Uterus (tissue), 4 donors: ENCODE data around the gene DMXL1. TPM values are rescaled to one million over a fixed set of nuclear protein-coding genes. Genes with fewer than 3 reads are reported as not detected.
"Not testable (repeated sequence)": the region's sequence is repeated elsewhere in the genome, so short reads cannot be mapped to it uniquely, and the experiment has no call there.

Source experiments
- DNase-seq, 2 donors: peaks; one replicate each; pipeline ENCODE4 v3.0.0-alpha.2; 2019 to 2020
- H3K27ac ChIP-seq, 2 donors: fragments of 200-600 bp; sonication (generic); 1 replicate in 1 of 2; 2 replicates in 1 of 2; pipeline ENCODE4 v1.5.1; 2016 to 2018
- H3K27me3 ChIP-seq, 2 donors: fragments of 200-600 bp; sonication (generic); one replicate each; pipeline ENCODE4 v1.5.1; 2018 to 2019; ENCODE audit warnings: control low read depth in 1 of 2
- H3K36me3 ChIP-seq, 2 donors: fragments of 200-600 bp; sonication (generic); one replicate each; pipeline ENCODE4 v1.5.1; 2019; ENCODE audit warnings: control low read depth in 1 of 2
- H3K4me1 ChIP-seq, 2 donors: fragments of 200-600 bp; sonication (generic); one replicate each; pipeline ENCODE4 v1.5.1; 2018 to 2019; ENCODE audit warnings: control low read depth in 1 of 2
- H3K4me3 ChIP-seq, 2 donors: fragments of 200-600 bp; sonication (generic); 1 replicate in 1 of 2; 2 replicates in 1 of 2; pipeline ENCODE4 v1.5.1; 2018 to 2019; ENCODE audit warnings: mild to moderate bottlenecking in 1 of 2
- H3K9me3 ChIP-seq, 2 donors: fragments of 200-600 bp; sonication (generic); one replicate each; pipeline ENCODE4 v1.5.1; 2019; ENCODE audit warnings: control low read depth in 1 of 2
- CTCF ChIP-seq, 4 experiments: fragments of 200-600 bp in 2 of 4; fragments of 450-650 bp in 2 of 4; sonication (generic) in 2 of 4; IDR thresholded peaks; one replicate each; pipeline ENCODE4 v1.5.1; 2016 to 2019; ENCODE audit warnings: antibody characterized with exemption in 4 of 4, mild to moderate bottlenecking in 2 of 4, moderate library complexity in 1 of 4
- POLR2A ChIP-seq, 2 donors: fragments of 450-650 bp; IDR thresholded peaks; one replicate each; pipeline ENCODE4 v1.6.1; 2016; ENCODE audit warnings: antibody characterized with exemption in 2 of 2, mild to moderate bottlenecking in 1 of 2, moderate library complexity in 1 of 2
- intact Hi-C: fragments of 100-400 bp; cut with DNase I; formaldehyde crosslinking; loops from one replicate; pipeline ENCODE4 v1.15.1; 2023; ENCODE audit warnings: low total_unique reads
- total RNA-seq, 4 donors: library from RNA; depleted of rRNA in 3 of 4; stranded (reverse); fragments of >200 nt in 3 of 4; gene quantifications; one replicate each; pipeline versions ENCODE4 v1.1.0 to v1.2.4, GENCODE V29; 2014 to 2023
- donor health status: DM: yes; HTN: yes; CAD: no.

Gene DMXL1
- total RNA-seq, 4 donors from 2014 or later = 24.4 to 119 (median 56.1) TPM

- no peaks in the 10 kb centered on the region for H3K9me3 ChIP-seq
- no peaks in the 10 kb centered on the region for H3K36me3 ChIP-seq
Measured at GRCh38 chr5:119129770-119130169, 58.9 kb downstream of the DMXL1 start.

DNA sequence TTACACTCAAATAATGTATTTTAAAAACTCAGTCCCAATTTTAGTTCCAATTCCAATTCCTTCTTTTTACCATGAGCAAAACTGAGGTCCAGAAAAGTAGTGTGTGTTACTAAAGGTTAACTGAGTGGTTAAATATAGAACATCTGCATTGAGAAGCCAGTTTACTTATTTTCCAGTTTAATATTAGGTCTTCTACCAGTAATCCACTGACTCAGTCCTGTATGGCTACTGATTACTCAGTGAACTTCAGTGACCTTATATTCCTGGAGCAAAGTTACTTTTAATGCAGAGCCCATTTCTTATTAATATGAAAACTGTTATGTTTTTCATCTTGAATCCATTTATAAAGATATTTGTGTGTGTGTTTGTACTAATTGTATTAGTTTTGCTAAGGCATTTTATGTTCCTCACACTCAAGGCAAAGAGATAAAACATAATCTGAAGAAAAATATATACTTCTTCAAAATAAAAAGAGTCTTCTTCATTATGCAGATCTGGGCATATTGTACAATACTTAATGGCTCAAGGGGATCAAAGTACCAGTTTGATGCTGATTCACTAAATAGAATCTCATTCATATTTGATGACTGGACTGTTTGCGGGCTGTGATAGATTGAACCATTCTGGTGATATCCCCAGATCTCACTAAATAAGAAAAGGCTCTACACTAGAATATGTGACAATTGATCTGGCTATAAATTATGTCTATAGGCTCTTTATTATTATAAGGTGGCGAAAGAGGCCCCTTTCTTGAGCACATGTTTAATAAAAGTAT lies 60.8 kb downstream of the DMXL1 start:
- no peaks in the 10 kb centered on the region for H3K36me3 ChIP-seq
- H3K9me3 ChIP-seq = no peaks in the 10 kb centered on the region
- DNase-seq = no peak
- no peaks in the 10 kb centered on the region for H3K4me1 ChIP-seq
- H3K27me3 ChIP-seq = no peaks in the 10 kb centered on the region
- no peak overlapping the region for H3K4me3 ChIP-seq
- TF ChIP-seq POLR2A (IDR thresholded peaks at IDR 0.05) (no peak), CTCF (IDR thresholded peaks at IDR 0.05) (no peak)
- no peak overlapping the region for H3K27ac ChIP-seq
- intact Hi-C loops = no loop called here

More at GRCh38 chr5:119129770-119130169, 58.9 kb downstream of the DMXL1 start:
- TF ChIP-seq POLR2A (IDR thresholded peaks at IDR 0.05) = no peak
- no peak for TF ChIP-seq CTCF (IDR thresholded peaks at IDR 0.05)
- Histone ChIP-seq H3K27me3 (no peaks in the 10 kb centered on the region), H3K27ac (no peak overlapping the region), H3K4me1 (no peaks in the 10 kb centered on the region), H3K4me3 (no peak overlapping the region)
- intact Hi-C loops = no loop called here
- no peak for DNase-seq

DNA sequence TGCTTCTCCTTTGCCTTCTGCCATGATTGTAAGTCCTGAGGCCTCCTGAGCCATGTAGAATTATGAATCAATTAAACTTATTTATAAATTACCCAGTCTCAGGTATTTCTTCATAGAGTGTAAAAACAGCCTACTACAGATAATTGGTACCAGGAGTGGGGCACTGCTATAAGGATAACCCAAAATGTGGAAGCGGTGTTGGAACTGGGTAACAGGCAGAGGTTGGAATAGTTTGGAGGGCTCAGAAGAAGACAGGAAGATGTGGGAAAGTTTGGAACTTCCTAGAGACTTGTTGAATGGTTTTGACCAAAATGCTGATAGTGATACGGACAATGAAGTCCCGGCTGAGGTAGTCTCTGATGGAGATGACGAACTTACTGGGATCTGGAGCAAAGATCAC lies 64.9 kb downstream of the DMXL1 start:
- H3K27me3 ChIP-seq, intact Hi-C loops, H3K27ac ChIP-seq, H3K36me3 ChIP-seq, H3K4me3 ChIP-seq, DNase-seq, H3K9me3 ChIP-seq, H3K4me1 ChIP-seq: not testable (repeated sequence)

DNA sequence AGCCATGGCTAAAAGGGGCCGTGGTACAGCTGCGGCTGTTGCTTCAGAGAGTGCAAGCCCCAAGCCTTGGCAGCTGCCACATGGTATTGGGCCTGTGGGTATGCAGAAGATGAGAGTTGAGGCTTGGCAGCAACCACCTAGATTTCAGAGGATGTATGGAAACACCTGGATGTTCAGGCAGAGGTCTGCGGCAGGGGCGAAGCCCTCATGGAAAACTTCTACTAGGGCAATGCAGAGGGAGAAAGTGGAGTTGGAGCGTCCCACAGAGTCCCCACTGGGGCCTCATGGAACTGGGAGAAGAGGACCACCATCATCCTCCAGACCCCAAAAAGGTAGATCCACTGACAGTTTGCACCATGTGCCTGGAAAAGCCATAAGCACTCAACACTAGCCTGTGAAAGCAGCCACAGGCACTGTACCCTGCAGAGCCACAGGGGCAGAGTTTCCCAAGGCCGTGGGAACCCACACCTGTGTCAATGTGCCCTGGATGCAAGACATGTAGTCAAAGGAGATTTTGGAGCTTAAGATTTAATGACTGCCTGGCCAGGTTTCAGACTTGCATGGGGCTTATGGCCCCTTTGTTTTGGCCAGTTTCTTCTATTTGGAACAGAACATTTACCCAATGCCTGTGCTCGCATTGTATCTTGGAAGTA lies 65.9 kb downstream of the DMXL1 start:
- Histone ChIP-seq H3K4me1 (no peaks in the 10 kb centered on the region), H3K9me3 (no peaks in the 10 kb centered on the region), H3K36me3 (no peaks in the 10 kb centered on the region), H3K4me3 (no peak overlapping the region), H3K27ac (no peak overlapping the region), H3K27me3 (no peaks in the 10 kb centered on the region)
- intact Hi-C loops = no loop called here
- no peak for DNase-seq
- TF ChIP-seq POLR2A (IDR thresholded peaks at IDR 0.05) (no peak), CTCF (IDR thresholded peaks at IDR 0.05) (no peak)

- DNase-seq = no peak
- H3K4me3 ChIP-seq = no peak overlapping the region
- intact Hi-C loops = no loop called here
- no peaks in the 10 kb centered on the region for H3K36me3 ChIP-seq
- no peaks in the 10 kb centered on the region for H3K4me1 ChIP-seq
- TF ChIP-seq POLR2A (IDR thresholded peaks at IDR 0.05) (no peak), CTCF (IDR thresholded peaks at IDR 0.05) (no peak)
- H3K27ac ChIP-seq = no peak overlapping the region
- H3K27me3 ChIP-seq = no peaks in the 10 kb centered on the region
- H3K9me3 ChIP-seq = peaks cover 0 to 3% of the 10 kb centered on the region in 2 donors
Measured at GRCh38 chr5:119153629-119154028, 82.7 kb downstream of the DMXL1 start.
